Retinal pigment epithelial cell (primary cell): ENCODE data around the gene STX16.

Experiments
- DNase-seq: peaks from one replicate; pipeline ENCODE4 v3.0.0-alpha.2; 2010; ENCODE audit warnings: low read depth
- H3K4me3 ChIP-seq: 2 replicates; pipeline ENCODE4 v1.5.1; 2011; ENCODE audit warnings: mild to moderate bottlenecking, low read length, control low read depth, moderate library complexity
- CTCF ChIP-seq: conservative IDR thresholded peaks from 2 replicates; pipeline ENCODE4 v1.5.1; 2011; ENCODE audit warnings: low read depth, low read length, control low read depth, inconsistent platforms

The STX16 gene

GRCh38 chr20:58670102-58670501 lies 19.0 kb downstream of the STX16 start:
- no peak for TF ChIP-seq CTCF
- DNase-seq = no peak
- no peak overlapping the region for H3K4me3 ChIP-seq

GRCh38 chr20:58670659-58671058 lies 19.6 kb downstream of the STX16 start:
- no peak overlapping the region for H3K4me3 ChIP-seq
- no peak for DNase-seq
- TF ChIP-seq CTCF = no peak

- DNase-seq = no peak
- TF ChIP-seq CTCF = no peak
- no peak overlapping the region for H3K4me3 ChIP-seq
These were observed 22.0 kb downstream of the STX16 start for GRCh38 chr20:58673119-58673518.

GRCh38 chr20:58675146-58675584 lies 24.1 kb downstream of the STX16 start:
- DNase-seq = no peak
- no peak for TF ChIP-seq CTCF
- no peak overlapping the region for H3K4me3 ChIP-seq

- H3K4me3 ChIP-seq = no peak overlapping the region
- TF ChIP-seq CTCF = no peak
- DNase-seq = no peak
These were observed 24.6 kb downstream of the STX16 start for GRCh38 chr20:58675641-58676040.

GRCh38 chr20:58676161-58676560 lies 25.1 kb downstream of the STX16 start:
- H3K4me3 ChIP-seq = no peak overlapping the region
- no peak for DNase-seq
- no peak for TF ChIP-seq CTCF

GRCh38 chr20:58677079-58677604 lies 26.1 kb downstream of the STX16 start:
- no peak for TF ChIP-seq CTCF
- DNase-seq = no peak
- no peak overlapping the region for H3K4me3 ChIP-seq
